GM18867 (cell line): Measurements from ENCODE around the gene DHRS7B.

ENCODE experiments used
- ATAC-seq: cut with Tn5 transposase; IDR thresholded peaks from one replicate; pipeline ENCODE4 v1.9.1; 2021; ENCODE audit warnings: mild to moderate bottlenecking, moderate library complexity; ENCODE audit not compliant: unreplicated experiment

DHRS7B gene

GRCh38 chr17:21149621-21150020 lies 22.9 kb downstream of the DHRS7B start:
- no peak for ATAC-seq

DNA sequence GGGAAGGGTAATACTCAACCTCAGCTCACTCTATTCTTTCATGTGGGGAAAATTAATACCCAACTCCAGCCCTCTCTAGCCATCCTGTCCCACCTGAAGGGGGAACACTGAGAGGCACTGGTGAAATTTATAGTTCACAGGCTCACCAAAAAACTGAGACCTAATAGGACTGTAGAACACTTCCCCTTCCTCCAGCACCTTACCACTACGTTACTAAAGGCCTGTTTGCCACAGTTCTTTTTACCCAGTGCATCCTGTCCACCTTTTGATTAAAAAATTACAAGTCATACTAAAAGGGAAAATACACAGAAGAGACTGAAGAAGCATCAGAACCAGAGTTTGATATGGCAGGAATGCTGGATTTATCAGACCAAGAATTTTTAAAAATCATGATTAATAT lies 26.0 kb downstream of the DHRS7B start:
- ATAC-seq: no peak

DNA sequence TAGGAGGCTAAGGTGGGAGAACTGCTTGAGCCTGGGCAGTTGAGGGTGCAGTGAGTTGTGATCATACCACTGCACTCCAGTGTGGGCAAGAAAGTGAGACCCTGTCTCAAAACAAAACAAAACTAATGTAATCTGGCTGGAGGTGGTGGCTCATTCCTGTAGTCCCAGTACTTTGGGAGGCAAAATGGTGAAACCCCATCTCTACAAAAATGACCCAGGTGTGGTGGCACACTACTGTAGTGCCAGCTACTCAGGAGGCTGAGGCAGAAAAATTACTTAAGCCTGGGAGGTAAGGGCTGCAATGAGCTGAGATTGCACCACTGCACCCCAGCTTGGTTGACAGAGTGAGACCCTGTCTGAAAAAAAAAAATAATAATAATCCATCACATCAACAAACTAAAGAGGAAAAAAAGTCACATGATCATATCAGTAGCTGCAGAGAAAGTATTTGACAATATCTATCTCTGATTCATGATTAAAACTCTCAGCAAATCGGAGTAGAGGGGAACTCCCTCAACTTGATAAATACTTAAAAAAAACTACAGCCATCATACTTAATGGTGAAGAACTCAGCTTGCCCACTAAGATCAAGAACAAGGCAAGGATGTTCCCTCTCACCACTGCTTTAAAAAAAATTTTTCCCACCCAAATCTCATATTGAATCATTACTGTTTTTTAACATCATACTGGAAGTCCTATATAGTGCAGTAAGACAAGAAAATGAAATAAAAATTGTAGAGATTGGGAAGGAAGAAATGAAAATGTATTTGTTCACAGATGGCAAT lies 31.0 kb downstream of the DHRS7B start:
- ATAC-seq: no peak

GRCh38 chr17:21160401-21160800 lies 33.6 kb downstream of the DHRS7B start:
- ATAC-seq: no peak

GRCh38 chr17:21161498-21162393 lies 35.0 kb downstream of the DHRS7B start:
- no peak for ATAC-seq

DNA sequence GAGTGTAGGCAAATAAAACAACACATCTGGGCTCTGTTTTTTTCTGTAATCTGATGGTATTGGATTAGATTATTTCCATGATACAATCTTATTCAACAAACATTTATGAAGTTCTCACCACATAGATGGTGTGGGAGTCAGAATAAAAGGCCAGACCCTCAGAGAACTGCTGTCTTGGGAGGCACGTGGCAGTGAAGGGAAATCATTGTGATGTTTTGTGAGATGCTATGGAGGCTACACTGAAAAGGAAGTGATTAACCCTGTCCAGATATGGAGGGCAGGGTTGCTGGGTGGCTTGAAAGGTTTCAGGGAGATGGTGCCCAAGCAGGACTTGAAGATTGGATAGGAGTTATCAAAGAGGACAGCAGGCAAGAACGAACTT lies 35.6 kb downstream of the DHRS7B start:
- no peak for ATAC-seq

GRCh38 chr17:21163101-21163500 lies 36.3 kb downstream of the DHRS7B start:
- ATAC-seq: no peak

GRCh38 chr17:21164216-21164615 lies 37.5 kb downstream of the DHRS7B start:
- ATAC-seq: no peak

GRCh38 chr17:21164620-21165019 lies 37.9 kb downstream of the DHRS7B start:
- ATAC-seq: no peak

- ATAC-seq: no peak
Measured at GRCh38 chr17:21165922-21166594, 39.3 kb downstream of the DHRS7B start.

DNA sequence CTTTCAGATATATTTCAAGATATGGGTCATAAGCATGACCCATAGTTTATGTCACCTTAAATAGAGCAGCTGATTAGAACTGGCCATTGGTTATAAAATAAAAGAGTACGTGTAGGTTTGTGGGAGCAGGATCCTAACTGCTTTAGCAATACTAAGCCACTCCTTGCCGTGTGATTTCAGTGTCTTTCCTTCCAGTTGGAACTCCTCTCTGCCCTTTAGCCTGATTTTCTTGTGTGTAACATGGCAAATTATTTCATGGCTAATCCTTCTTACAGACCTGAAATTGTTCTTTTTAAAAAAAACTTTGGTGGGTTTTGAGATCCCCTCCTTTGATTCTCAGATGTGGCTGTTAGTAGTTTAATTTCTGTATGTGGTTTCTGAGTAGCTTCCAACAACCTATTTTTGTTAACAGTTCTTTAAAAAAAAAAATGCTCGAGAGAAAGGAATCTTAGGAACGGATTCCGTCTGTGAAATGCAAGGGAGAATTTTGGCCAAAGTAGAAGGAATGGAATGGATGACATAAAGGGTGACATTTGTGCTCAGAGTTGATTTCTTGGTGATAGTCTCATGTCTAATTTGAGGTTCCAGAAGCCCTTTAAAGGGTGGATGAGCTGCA lies 39.9 kb downstream of the DHRS7B start:
- no peak for ATAC-seq

DNA sequence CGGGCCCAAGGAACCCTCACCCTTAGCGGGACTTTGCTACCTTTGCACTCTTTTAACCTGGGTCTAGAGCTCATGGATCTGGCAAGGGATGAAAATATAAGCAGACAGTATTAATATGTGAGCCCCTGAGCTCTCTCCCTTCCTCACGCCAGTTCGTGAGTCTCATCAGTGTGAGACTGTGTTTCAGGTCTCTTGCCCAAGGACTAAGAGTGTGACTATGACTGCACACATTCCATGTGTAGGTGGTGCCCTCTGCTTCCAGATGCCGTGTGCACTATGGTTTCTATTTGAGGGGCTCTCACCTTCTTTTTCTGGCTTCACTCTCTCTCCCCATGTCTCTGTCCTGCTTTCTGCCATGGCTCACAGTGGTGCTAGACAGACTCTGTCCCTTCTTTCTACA lies 40.5 kb downstream of the DHRS7B start:
- no peak for ATAC-seq

DNA sequence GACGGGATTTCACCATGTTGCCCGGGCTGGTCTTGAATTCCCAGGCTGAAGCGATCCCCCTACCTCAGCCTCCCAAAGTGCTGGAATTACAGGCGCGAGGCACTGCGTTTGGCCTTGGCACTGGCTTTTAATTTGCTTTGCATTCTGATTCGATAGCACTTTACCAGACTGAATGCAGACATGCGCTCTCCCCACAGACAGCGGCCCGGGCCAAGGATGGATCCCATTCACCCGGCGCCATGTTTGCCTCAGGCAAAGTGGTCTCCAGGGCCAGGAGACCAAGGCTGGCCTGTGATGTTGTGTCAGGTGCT lies 41.7 kb downstream of the DHRS7B start:
- ATAC-seq: no peak

- ATAC-seq: no peak
Measured at GRCh38 chr17:21169496-21169895, 42.7 kb downstream of the DHRS7B start.

DNA sequence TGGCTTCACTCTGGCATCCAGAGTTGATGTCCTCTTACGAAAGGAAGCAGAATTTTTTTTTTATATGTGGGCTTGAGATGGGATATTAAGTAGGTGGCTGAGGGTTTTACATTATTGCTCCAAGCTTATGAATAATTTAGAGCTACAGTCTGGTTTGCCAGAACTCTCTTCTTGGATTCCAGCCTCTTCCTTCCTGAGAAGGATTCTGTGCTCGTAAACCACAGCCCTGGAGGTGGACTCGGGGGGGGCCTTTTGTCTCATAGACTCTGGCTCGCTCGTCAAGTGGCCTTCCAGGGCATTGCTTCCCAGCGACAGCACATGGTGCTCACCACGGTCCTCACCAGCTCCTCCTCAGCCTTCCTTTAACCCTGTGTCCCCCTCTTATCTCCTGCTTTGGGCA lies 44.0 kb downstream of the DHRS7B start:
- ATAC-seq: no peak

DNA sequence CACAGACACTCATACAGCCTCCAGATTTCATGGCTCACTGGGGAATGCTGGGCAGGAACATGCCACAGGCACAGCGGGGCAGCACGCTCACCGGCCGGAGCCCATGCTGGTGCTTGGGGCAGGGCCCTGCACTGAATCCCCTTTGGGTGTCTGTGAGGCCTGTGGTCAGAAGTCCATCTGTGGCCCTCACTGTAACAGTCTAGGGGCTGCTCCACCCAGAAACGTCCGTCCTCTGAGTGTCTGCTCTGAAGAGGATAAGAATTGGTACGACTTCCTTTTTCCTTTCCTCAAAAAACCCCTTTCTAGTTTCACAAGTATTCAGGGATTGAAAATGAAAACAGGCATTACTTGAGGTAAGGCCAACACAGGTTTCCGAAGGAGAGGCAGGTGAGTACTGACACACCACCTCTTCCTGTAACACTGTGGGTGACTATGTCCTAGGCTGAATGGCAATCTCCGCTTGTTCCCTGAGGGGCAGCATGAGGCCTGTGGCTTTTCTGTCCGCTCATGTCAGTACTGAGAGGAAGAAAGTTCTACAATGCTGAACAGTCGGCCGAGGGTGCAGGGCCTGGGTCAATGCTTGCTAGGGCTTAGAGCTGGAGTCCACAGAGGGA lies 44.7 kb downstream of the DHRS7B start:
- ATAC-seq: peak; percentile 76

GRCh38 chr17:21171970-21172510 lies 45.3 kb downstream of the DHRS7B start:
- ATAC-seq: no peak

- no peak for ATAC-seq
Measured at GRCh38 chr17:21172846-21173245, 46.1 kb downstream of the DHRS7B start.

- ATAC-seq: no peak
Measured at GRCh38 chr17:21173543-21173942, 46.8 kb downstream of the DHRS7B start.

DNA sequence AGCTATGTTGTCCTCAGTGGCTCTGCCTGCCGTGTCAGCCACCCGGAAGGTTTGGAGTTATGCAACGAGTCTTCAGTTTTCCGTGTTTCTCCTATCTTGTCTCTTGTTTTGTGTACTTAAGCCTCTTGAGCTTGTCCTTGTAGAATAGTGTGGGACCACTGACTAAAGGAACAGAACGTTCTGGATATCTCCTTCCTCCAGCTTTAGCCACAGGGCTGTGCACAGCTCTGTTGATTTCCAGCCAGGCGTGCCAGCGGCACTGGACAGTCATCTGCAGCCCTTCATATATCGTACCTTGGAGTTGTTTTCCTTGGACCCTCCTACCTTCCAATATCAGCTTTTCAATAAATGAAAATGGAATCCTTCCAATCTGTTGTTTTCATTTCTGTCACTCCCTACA lies 47.4 kb downstream of the DHRS7B start:
- no peak for ATAC-seq

DNA sequence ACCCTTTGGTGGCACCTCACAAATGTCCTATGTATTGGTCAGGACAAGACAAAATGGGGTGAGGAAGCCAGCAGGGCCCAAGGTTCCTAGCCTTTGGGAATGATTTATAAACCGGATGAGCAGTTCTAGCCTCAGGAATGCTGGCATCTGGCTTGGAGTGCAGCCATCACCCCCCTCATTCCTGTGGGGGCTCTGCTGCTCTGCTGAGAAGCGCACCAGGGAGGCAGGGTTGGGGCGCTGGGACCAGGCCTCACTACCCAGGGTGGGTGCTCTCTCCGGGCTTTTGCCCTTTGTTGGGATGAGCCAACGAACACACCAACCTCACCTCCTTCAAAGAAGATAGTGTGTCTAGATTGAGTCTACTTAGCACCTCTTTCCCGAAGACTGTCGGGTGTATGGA lies 47.9 kb downstream of the DHRS7B start:
- ATAC-seq: no peak
